Keratinocyte (primary cell): ENCODE data around the gene FBN2. TPM values are rescaled to one million over a fixed set of nuclear protein-coding genes. Genes with fewer than 3 reads are reported as not detected.

Experiments used
- DNase-seq: peaks from one replicate; pipeline ENCODE4 v3.0.0-alpha.2; 2011; ENCODE audit warnings: low read depth, missing footprints, low spot score
- FAIRE-seq: peaks from 2 replicates; lab custom pipeline; 2011; peaks lifted over from hg19 to GRCh38; lab: Jason Lieb, UNC
- H2AFZ ChIP-seq: 2 replicates; pipeline ENCODE4 v1.6.0; 2012; ENCODE audit warnings: low read length, control low read depth, inconsistent platforms; ENCODE audit not compliant: control insufficient read depth
- H3K27ac ChIP-seq: 2 replicates; pipeline ENCODE4 v1.5.1; 2011; ENCODE audit warnings: low read length; ENCODE audit not compliant: control insufficient read depth, insufficient read depth
- H3K27me3 ChIP-seq: 3 replicates; pipeline ENCODE4 v1.6.0; 2011; ENCODE audit warnings: low read length; ENCODE audit not compliant: control insufficient read depth, insufficient read depth; ENCODE audit errors: extremely low read depth
- H3K36me3 ChIP-seq, 2 experiments: 2 replicates in 1 of 2; 3 replicates in 1 of 2; pipeline ENCODE4 v1.5.1; 2011; ENCODE audit warnings: low read length in 2 of 2, mild to moderate bottlenecking in 1 of 2; ENCODE audit not compliant: control insufficient read depth in 2 of 2, insufficient read depth in 2 of 2; ENCODE audit errors: extremely low read depth in 1 of 2
- H3K4me1 ChIP-seq: 3 replicates; pipeline ENCODE4 v1.5.1; 2011; ENCODE audit warnings: low read length; ENCODE audit not compliant: control insufficient read depth, insufficient read depth; ENCODE audit errors: extremely low read depth
- H3K4me2 ChIP-seq: 3 replicates; pipeline ENCODE4 v1.6.0; 2011; ENCODE audit warnings: low read depth, low read length; ENCODE audit not compliant: control insufficient read depth, insufficient read depth; ENCODE audit errors: extremely low read depth
- H3K4me3 ChIP-seq, 3 experiments: fragments of 200-600 bp in 1 of 3; sonication (generic) in 1 of 3; 2 replicates in 2 of 3; 3 replicates in 1 of 3; pipeline ENCODE4 v1.5.1; 2011 to 2016; ENCODE audit warnings: low read length in 3 of 3, mild to moderate bottlenecking in 3 of 3, control low read depth in 2 of 3, inconsistent platforms in 1 of 3, low read depth in 1 of 3, mixed read lengths in 1 of 3, mixed run types in 1 of 3, moderate library complexity in 1 of 3; ENCODE audit not compliant: control insufficient read depth in 2 of 3, insufficient read depth in 2 of 3; ENCODE audit errors: extremely low read depth in 1 of 3
- H3K79me2 ChIP-seq: 2 replicates; pipeline ENCODE4 v1.6.0; 2012; ENCODE audit warnings: low read length; ENCODE audit not compliant: control insufficient read depth, insufficient read depth
- H3K9ac ChIP-seq: 3 replicates; pipeline ENCODE4 v1.6.0; 2011; ENCODE audit warnings: low read length; ENCODE audit not compliant: control insufficient read depth, insufficient read depth; ENCODE audit errors: extremely low read depth
- H3K9me1 ChIP-seq: 3 replicates; pipeline ENCODE4 v1.6.0; 2011; ENCODE audit warnings: low read length; ENCODE audit not compliant: control insufficient read depth, insufficient read depth; ENCODE audit errors: extremely low read depth
- H3K9me3 ChIP-seq: 2 replicates; pipeline ENCODE4 v1.5.1; 2012; ENCODE audit warnings: low read depth, low read length; ENCODE audit not compliant: control insufficient read depth
- H4K20me1 ChIP-seq: 3 replicates; pipeline ENCODE4 v1.6.0; 2011; ENCODE audit warnings: low read length; ENCODE audit not compliant: control insufficient read depth, insufficient read depth; ENCODE audit errors: extremely low read depth
- EZH2 ChIP-seq: IDR thresholded peaks from one replicate; pipeline ENCODE4 v1.6.1; 2012; ENCODE audit warnings: inconsistent platforms, mild to moderate bottlenecking, low read length, moderate library complexity
- dilution Hi-C: fragments of 300-500 bp; cut with MboI; formaldehyde crosslinking; loops from one replicate; pipeline ENCODE4 v1.7.0; 2020; ENCODE audit warnings: low sequenced_read_pairs; ENCODE audit not compliant: extremely low pct_ligation_motif_present
- polyA plus RNA-seq, 5 experiments: library from polyadenylated mRNA; depleted of rRNA in 3 of 5; stranded (reverse) in 3 of 5; stranded (forward) in 1 of 5; unstranded in 1 of 5; fragments of >200 nt; gene quantifications; 1 replicate in 1 of 5; 2 replicates in 3 of 5; 3 replicates in 1 of 5; pipeline versions ENCODE4 v1.2.1 to v1.2.3, GENCODE V29; 2011 to 2012; ENCODE audit warnings: missing spikeins in 2 of 5, low read depth in 1 of 5, low replicate concordance in 1 of 5
- TF ChIP-seq, protein P1 (sequence below), 3 experiments: IDR thresholded peaks in 1 of 3; conservative IDR thresholded peaks in 1 of 3; optimal IDR thresholded peaks in 1 of 3; 2 replicates in 2 of 3; 3 replicates in 1 of 3; pipeline versions ENCODE3 to v1.5.1; 2011; ENCODE audit warnings: low read length in 3 of 3, mild to moderate bottlenecking in 3 of 3, moderate library complexity in 2 of 3, control low read depth in 1 of 3, inconsistent platforms in 1 of 3; ENCODE audit not compliant: insufficient read depth in 2 of 3; ENCODE audit errors: extremely low read depth in 1 of 3

The FBN2 gene
- polyA plus RNA-seq, 1 donor (not counting 4 experiments of a cell fraction or from before 2014, with no cell fraction given): 30.1 TPM

DNA sequence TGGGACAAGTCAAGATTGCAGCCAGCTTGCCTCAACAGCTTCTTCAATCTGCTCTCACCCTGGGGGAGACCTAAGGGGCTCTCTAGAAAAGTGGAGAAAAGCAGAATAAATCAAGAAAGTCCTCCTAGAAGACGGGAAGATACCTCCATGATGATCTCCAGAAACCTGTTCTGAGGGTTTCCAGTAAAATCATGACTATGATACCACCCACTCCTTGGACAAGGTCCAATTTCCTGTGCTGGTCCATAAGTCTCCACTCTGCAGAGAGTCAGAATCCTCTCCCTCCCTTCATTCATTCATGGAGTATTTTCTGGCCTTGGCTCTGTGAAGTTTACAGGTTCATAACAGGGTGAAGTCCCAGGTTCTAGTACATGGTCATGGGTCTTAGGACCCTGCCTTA is 285.8 kb downstream of the FBN2 start:
- H3K9me3 ChIP-seq: no peaks in the 10 kb centered on the region
- H3K4me1 ChIP-seq: no peaks in the 10 kb centered on the region
- no peak overlapping the region for H3K27ac ChIP-seq
- no peaks in the 10 kb centered on the region for H3K9me1 ChIP-seq
- no peak for TF ChIP-seq EZH2
- TF ChIP-seq, protein P1, sequence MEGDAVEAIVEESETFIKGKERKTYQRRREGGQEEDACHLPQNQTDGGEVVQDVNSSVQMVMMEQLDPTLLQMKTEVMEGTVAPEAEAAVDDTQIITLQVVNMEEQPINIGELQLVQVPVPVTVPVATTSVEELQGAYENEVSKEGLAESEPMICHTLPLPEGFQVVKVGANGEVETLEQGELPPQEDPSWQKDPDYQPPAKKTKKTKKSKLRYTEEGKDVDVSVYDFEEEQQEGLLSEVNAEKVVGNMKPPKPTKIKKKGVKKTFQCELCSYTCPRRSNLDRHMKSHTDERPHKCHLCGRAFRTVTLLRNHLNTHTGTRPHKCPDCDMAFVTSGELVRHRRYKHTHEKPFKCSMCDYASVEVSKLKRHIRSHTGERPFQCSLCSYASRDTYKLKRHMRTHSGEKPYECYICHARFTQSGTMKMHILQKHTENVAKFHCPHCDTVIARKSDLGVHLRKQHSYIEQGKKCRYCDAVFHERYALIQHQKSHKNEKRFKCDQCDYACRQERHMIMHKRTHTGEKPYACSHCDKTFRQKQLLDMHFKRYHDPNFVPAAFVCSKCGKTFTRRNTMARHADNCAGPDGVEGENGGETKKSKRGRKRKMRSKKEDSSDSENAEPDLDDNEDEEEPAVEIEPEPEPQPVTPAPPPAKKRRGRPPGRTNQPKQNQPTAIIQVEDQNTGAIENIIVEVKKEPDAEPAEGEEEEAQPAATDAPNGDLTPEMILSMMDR (optimal IDR thresholded peaks at IDR 0.05 in 1 of 3, IDR thresholded peaks at IDR 0.05 in 1 of 3, conservative IDR thresholded peaks at IDR 0.05 in 1 of 3; ENCODE audit: extremely low read depth in 1 of 3, insufficient read depth in 2 of 3, low read length in 3 of 3): no peak
- no peaks in the 10 kb centered on the region for H4K20me1 ChIP-seq
- dilution Hi-C loops: no loop called here
- DNase-seq (no peak), FAIRE-seq (no peak)
- no peaks in the 10 kb centered on the region for H3K27me3 ChIP-seq
- H3K9ac ChIP-seq: no peak overlapping the region
- H3K4me3 ChIP-seq: no peak overlapping the region
- no peaks in the 10 kb centered on the region for H3K36me3 ChIP-seq
- no peaks in the 10 kb centered on the region for H3K79me2 ChIP-seq
- no peak overlapping the region for H3K4me2 ChIP-seq
- no peak overlapping the region for H2AFZ ChIP-seq

DNA sequence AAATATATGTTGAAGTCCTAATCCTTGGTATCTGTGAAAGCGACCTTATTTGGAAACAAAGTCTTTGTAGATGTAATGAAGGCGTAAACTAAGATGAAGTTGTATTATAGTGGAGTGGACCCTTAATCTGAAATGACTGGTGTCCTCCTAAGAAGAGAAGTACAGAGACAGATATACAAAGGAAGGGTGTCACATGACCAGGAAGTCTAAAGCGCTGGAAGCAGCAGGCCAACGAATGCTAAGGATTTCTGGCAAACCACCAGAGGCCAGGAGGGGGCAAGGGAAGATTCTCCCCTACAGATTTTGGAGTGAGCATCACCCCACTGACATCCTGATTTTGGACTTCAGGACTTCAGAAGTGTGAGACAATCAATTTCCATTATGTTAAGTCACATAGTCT is 292.1 kb downstream of the FBN2 start:
- dilution Hi-C loops: no loop called here
- H4K20me1 ChIP-seq: no peaks in the 10 kb centered on the region
- no peaks in the 10 kb centered on the region for H3K9me1 ChIP-seq
- FAIRE-seq (no peak), DNase-seq (no peak)
- H3K27me3 ChIP-seq: no peaks in the 10 kb centered on the region
- TF ChIP-seq, protein P1 (optimal IDR thresholded peaks at IDR 0.05 in 1 of 3, IDR thresholded peaks at IDR 0.05 in 1 of 3, conservative IDR thresholded peaks at IDR 0.05 in 1 of 3; ENCODE audit: extremely low read depth in 1 of 3, insufficient read depth in 2 of 3, low read length in 3 of 3): no peak
- no peak for TF ChIP-seq EZH2
- H3K9me3 ChIP-seq: no peaks in the 10 kb centered on the region
- no peak overlapping the region for H3K27ac ChIP-seq
- no peaks in the 10 kb centered on the region for H3K36me3 ChIP-seq
- no peak overlapping the region for H3K9ac ChIP-seq
- no peak overlapping the region for H2AFZ ChIP-seq
- H3K4me1 ChIP-seq: no peaks in the 10 kb centered on the region
- no peaks in the 10 kb centered on the region for H3K79me2 ChIP-seq
- H3K4me2 ChIP-seq: no peak overlapping the region
- no peak overlapping the region for H3K4me3 ChIP-seq
